Measurements from ENCODE around the gene TMEM184B.
A peak's percentile ranks its signal among the peaks of the same experiment; 100 is the strongest.

TMEM184B gene

GRCh38 chr22:38260761-38261681 is 11.8 kb downstream of the TMEM184B start:
- Histone ChIP-seq H3K4me3 (ENCODE audit: low read depth, low read length) (no peak overlapping the region), H3K36me3 (peaks cover 8% of the 10 kb centered on the region), H3K27ac (0 out of 2 replicates have a peak overlapping the region, but pooled peaks have one; percentile 34), H3K27me3 (ENCODE audit: insufficient read depth, low read depth, severe bottlenecking) (no peaks in the 10 kb centered on the region), H3K9me3 (ENCODE audit: severe bottlenecking) (no peaks in the 10 kb centered on the region)
- 0 out of 2 replicates have a peak, but pooled peaks have one; percentile 6 for TF ChIP-seq CTCF (IDR thresholded peaks at IDR 0.05; ENCODE audit: low read depth, low read length)
- DNase-seq = peak; percentile 44

DNA sequence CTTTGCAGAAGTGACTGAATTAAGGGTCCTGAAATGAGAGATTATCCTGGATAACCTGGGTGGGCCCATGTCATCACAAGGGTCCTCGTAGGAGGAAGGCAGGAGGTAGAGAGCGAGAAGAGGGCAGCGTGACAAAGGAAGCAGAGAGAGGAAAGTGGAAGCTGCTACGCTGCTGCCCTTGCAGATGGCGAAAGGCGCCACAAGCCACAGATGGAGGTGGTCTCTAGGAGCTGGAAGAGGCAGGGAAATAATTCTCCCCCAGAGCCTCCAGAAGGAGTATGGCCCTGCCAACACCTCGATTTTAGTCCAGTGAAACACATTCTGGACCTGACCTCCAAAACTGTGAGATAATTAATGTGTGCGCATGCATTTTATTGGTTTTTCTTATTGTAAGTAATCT is 13.4 kb downstream of the TMEM184B start:
- H3K27ac ChIP-seq = no peak overlapping the region
- no peaks in the 10 kb centered on the region for H3K27me3 ChIP-seq (ENCODE audit: insufficient read depth, low read depth, severe bottlenecking)
- no peak for TF ChIP-seq CTCF (IDR thresholded peaks at IDR 0.05; ENCODE audit: low read depth, low read length)
- no peak for DNase-seq
- H3K9me3 ChIP-seq (ENCODE audit: severe bottlenecking) = no peaks in the 10 kb centered on the region
- peaks cover 8% of the 10 kb centered on the region for H3K36me3 ChIP-seq
- H3K4me3 ChIP-seq (ENCODE audit: low read depth, low read length) = no peak overlapping the region

- no peaks in the 10 kb centered on the region for H3K27me3 ChIP-seq (ENCODE audit: insufficient read depth, low read depth, severe bottlenecking)
- peaks cover 4% of the 10 kb centered on the region for H3K36me3 ChIP-seq
- DNase-seq = no peak
- H3K4me3 ChIP-seq (ENCODE audit: low read depth, low read length) = no peak overlapping the region
- TF ChIP-seq CTCF (IDR thresholded peaks at IDR 0.05; ENCODE audit: low read depth, low read length) = no peak
- no peak overlapping the region for H3K27ac ChIP-seq
- H3K9me3 ChIP-seq (ENCODE audit: severe bottlenecking) = no peaks in the 10 kb centered on the region
Observed at GRCh38 chr22:38258895-38259294, 13.9 kb downstream of the TMEM184B start.

- Histone ChIP-seq H3K36me3 (peaks cover 4% of the 10 kb centered on the region), H3K27me3 (ENCODE audit: insufficient read depth, low read depth, severe bottlenecking) (no peaks in the 10 kb centered on the region), H3K4me3 (ENCODE audit: low read depth, low read length) (no peak overlapping the region), H3K9me3 (ENCODE audit: severe bottlenecking) (no peaks in the 10 kb centered on the region), H3K27ac (no peak overlapping the region)
- TF ChIP-seq CTCF (IDR thresholded peaks at IDR 0.05; ENCODE audit: low read depth, low read length) = no peak
- DNase-seq = no peak
Observed at GRCh38 chr22:38257650-38258250, 15.1 kb downstream of the TMEM184B start.

GRCh38 chr22:38257181-38257580 is 15.6 kb downstream of the TMEM184B start:
- H3K27me3 ChIP-seq (ENCODE audit: insufficient read depth, low read depth, severe bottlenecking) = no peaks in the 10 kb centered on the region
- H3K27ac ChIP-seq = no peak overlapping the region
- no peak overlapping the region for H3K4me3 ChIP-seq (ENCODE audit: low read depth, low read length)
- no peaks in the 10 kb centered on the region for H3K9me3 ChIP-seq (ENCODE audit: severe bottlenecking)
- no peak for TF ChIP-seq CTCF (IDR thresholded peaks at IDR 0.05; ENCODE audit: low read depth, low read length)
- peaks cover 4% of the 10 kb centered on the region for H3K36me3 ChIP-seq
- DNase-seq = no peak

All from WERI-Rb-1 (cell line).